H1 (cell line): ENCODE data around the gene LY6G6F. TPM values are rescaled to one million over a fixed set of nuclear protein-coding genes. Genes with fewer than 3 reads are reported as not detected.

Experiments used
- polyA plus RNA-seq, 7 experiments: library from polyadenylated mRNA; depleted of rRNA in 3 of 7; stranded (reverse) in 5 of 7; unstranded in 2 of 7; fragments of >200 nt in 5 of 7; fragments of 200-250 nt in 2 of 7; gene quantifications; 1 replicate in 5 of 7; 2 replicates in 1 of 7; 4 replicates in 1 of 7; pipeline versions ENCODE4 v1.2.1 to v1.2.3, GENCODE V29; 2011 to 2013; ENCODE audit warnings: missing spikeins in 2 of 7, mixed read lengths in 2 of 7
- total RNA-seq: library from RNA; stranded (reverse); fragmentation: NEBNext Ultra II Directional; extraction: Animal tissue kit (Norgen Biotek cat#: 25700); gene quantifications from 2 replicates; pipeline ENCODE4 v1.2.1, GENCODE V29; 2021
- TF ChIP-seq, protein P1 (sequence below): IDR thresholded peaks from 2 replicates; pipeline ENCODE4 v1.6.1; 2012; ENCODE audit warnings: low read length, inconsistent platforms
- TF ChIP-seq, protein P2 (sequence below): IDR thresholded peaks from 2 replicates; pipeline ENCODE4 v1.6.1; 2012; ENCODE audit warnings: inconsistent platforms

LY6G6F gene
- total and polyA plus RNA-seq, 2 of the 8 experiments (the other 6 are each of a cell fraction or from before 2014, with no cell fraction given) = not detected

- TF ChIP-seq, protein P1, sequence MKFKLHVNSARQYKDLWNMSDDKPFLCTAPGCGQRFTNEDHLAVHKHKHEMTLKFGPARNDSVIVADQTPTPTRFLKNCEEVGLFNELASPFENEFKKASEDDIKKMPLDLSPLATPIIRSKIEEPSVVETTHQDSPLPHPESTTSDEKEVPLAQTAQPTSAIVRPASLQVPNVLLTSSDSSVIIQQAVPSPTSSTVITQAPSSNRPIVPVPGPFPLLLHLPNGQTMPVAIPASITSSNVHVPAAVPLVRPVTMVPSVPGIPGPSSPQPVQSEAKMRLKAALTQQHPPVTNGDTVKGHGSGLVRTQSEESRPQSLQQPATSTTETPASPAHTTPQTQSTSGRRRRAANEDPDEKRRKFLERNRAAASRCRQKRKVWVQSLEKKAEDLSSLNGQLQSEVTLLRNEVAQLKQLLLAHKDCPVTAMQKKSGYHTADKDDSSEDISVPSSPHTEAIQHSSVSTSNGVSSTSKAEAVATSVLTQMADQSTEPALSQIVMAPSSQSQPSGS = no peak
- TF ChIP-seq, protein P2, sequence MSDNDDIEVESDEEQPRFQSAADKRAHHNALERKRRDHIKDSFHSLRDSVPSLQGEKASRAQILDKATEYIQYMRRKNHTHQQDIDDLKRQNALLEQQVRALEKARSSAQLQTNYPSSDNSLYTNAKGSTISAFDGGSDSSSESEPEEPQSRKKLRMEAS = no peak
- TF ChIP-seq, all 59 proteins: peak for 0
These were observed 36.2 kb downstream of the LY6G6F start (continued) for GRCh38 chr6:31742894-31743293.
